Liver (tissue), 9 donors: ENCODE data around the gene IQCM. TPM values are rescaled to one million over a fixed set of nuclear protein-coding genes. Genes with fewer than 3 reads are reported as not detected.

Experiments used
- DNase-seq: peaks from one replicate; pipeline ENCODE4 v3.0.0-alpha.2; 2017; ENCODE audit warnings: low spot score
- H3K27ac ChIP-seq, 2 donors: one replicate each; pipeline ENCODE4 v1.7.0; 2013; ENCODE audit warnings: inconsistent platforms in 2 of 2, low read length in 2 of 2, control low read depth in 1 of 2, low read depth in 1 of 2, mild to moderate bottlenecking in 1 of 2
- H3K27me3 ChIP-seq, 4 donors: one replicate each; pipeline versions ENCODE4 v1.6.1 to v1.7.0; 2013; ENCODE audit warnings: low read length in 3 of 4, inconsistent platforms in 1 of 4, mild to moderate bottlenecking in 1 of 4, moderate library complexity in 1 of 4; ENCODE audit not compliant: control insufficient read depth in 4 of 4, insufficient read depth in 4 of 4
- H3K36me3 ChIP-seq, 4 donors: one replicate each; pipeline versions ENCODE4 v1.6.1 to v1.7.0; 2013; ENCODE audit warnings: low read length in 3 of 4, mild to moderate bottlenecking in 3 of 4, low read depth in 1 of 4, moderate library complexity in 1 of 4; ENCODE audit not compliant: control insufficient read depth in 4 of 4, insufficient read depth in 3 of 4
- H3K4me1 ChIP-seq, 4 donors: one replicate each; pipeline versions ENCODE4 v1.6.1 to v1.7.0; 2013; ENCODE audit warnings: low read length in 3 of 4, mild to moderate bottlenecking in 3 of 4, moderate library complexity in 1 of 4; ENCODE audit not compliant: control insufficient read depth in 4 of 4, insufficient read depth in 4 of 4
- H3K4me3 ChIP-seq, 3 donors: one replicate each; pipeline versions ENCODE4 v1.6.1 to v1.7.0; 2013; ENCODE audit warnings: low read length in 3 of 3, control low read depth in 1 of 3, low read depth in 1 of 3, mild to moderate bottlenecking in 1 of 3
- H3K9ac ChIP-seq, 2 donors: one replicate each; pipeline ENCODE4 v1.7.0; 2013; ENCODE audit warnings: low read length in 2 of 2, mild to moderate bottlenecking in 2 of 2, moderate library complexity in 2 of 2, control low read depth in 1 of 2, low read depth in 1 of 2
- H3K9me3 ChIP-seq, 4 donors: one replicate each; pipeline versions ENCODE4 v1.6.1 to v1.7.0; 2013; ENCODE audit warnings: low read length in 3 of 4; ENCODE audit not compliant: control insufficient read depth in 4 of 4
- EGR1 ChIP-seq, 2 donors: IDR thresholded peaks; 2 replicates each; pipeline ENCODE4 v1.6.1; 2016 to 2018; ENCODE audit warnings: antibody characterized with exemption in 2 of 2, low read depth in 2 of 2
- FOXA1 ChIP-seq: IDR thresholded peaks from 2 replicates; pipeline ENCODE4 v1.6.1; 2016; ENCODE audit warnings: antibody characterized with exemption
- FOXA2 ChIP-seq: IDR thresholded peaks from 2 replicates; pipeline ENCODE4 v1.6.1; 2016; ENCODE audit warnings: antibody characterized with exemption
- GABPA ChIP-seq, 2 donors: IDR thresholded peaks in 1 of 2; conservative IDR thresholded peaks in 1 of 2; 2 replicates each; pipeline ENCODE4 v1.6.1; 2016; ENCODE audit warnings: antibody characterized with exemption in 2 of 2, mild to moderate bottlenecking in 1 of 2, moderate library complexity in 1 of 2
- HNF4A ChIP-seq, 2 donors: conservative IDR thresholded peaks; 2 replicates each; pipeline ENCODE4 v1.6.1; 2016; ENCODE audit warnings: antibody characterized with exemption in 2 of 2, mild to moderate bottlenecking in 2 of 2
- HNF4G ChIP-seq: IDR thresholded peaks from 2 replicates; pipeline ENCODE4 v1.6.1; 2016; ENCODE audit warnings: antibody characterized with exemption
- JUND ChIP-seq, 2 donors: IDR thresholded peaks; 2 replicates each; pipeline ENCODE4 v1.6.1; 2016; ENCODE audit warnings: antibody characterized with exemption in 2 of 2
- NR2F2 ChIP-seq: IDR thresholded peaks from 2 replicates; pipeline ENCODE4 v1.6.1; 2016; ENCODE audit warnings: antibody characterized with exemption
- RAD21 ChIP-seq, 2 donors: IDR thresholded peaks; 2 replicates each; pipeline ENCODE4 v1.6.1; 2016; ENCODE audit warnings: antibody characterized with exemption in 2 of 2, mild to moderate bottlenecking in 2 of 2
- RXRA ChIP-seq, 2 donors: IDR thresholded peaks; 2 replicates each; pipeline ENCODE4 v1.6.1; 2017 to 2018; ENCODE audit warnings: antibody characterized with exemption in 2 of 2, mild to moderate bottlenecking in 1 of 2
- SP1 ChIP-seq: IDR thresholded peaks from 2 replicates; pipeline ENCODE4 v1.6.1; 2018; ENCODE audit warnings: antibody characterized with exemption, mild to moderate bottlenecking
- TAF1 ChIP-seq: conservative IDR thresholded peaks from 2 replicates; pipeline ENCODE4 v1.6.1; 2016; ENCODE audit warnings: antibody characterized with exemption, mild to moderate bottlenecking
- YY1 ChIP-seq: IDR thresholded peaks from 2 replicates; pipeline ENCODE4 v1.6.1; 2016; ENCODE audit warnings: antibody characterized with exemption, mild to moderate bottlenecking
- WGBS: extraction: QIAGEN DNeasy Blood & Tissue Kit; methylation state at CpG from one replicate; pipeline ENCODE4 v1.1.7; 2013; 5-methylcytosine and 5-hydroxymethylcytosine counted together
- polyA plus RNA-seq, 2 donors: library from polyadenylated mRNA; stranded (reverse) in 1 of 2; unstranded in 1 of 2; fragments of 200-250 nt in 1 of 2; fragments of >200 nt in 1 of 2; fragmentation: Nextera tagmentation in 1 of 2; extraction: Ambion mirVana in 1 of 2; gene quantifications; one replicate each; pipeline versions ENCODE4 v1.2.1 to v1.2.3, GENCODE V29; 2013 to 2015
- total RNA-seq, 2 donors: library from RNA; depleted of rRNA; stranded (reverse); fragments of >200 nt; gene quantifications; one replicate each; pipeline ENCODE4 v1.2.3, GENCODE V29; 2014
- TF ChIP-seq, protein P1 (sequence below): fragments of 150-350 bp; IDR thresholded peaks from 2 replicates; pipeline ENCODE4 v1.5.1; 2017; ENCODE audit warnings: improper control_type of control experiment, low read depth, low read length; ENCODE audit not compliant: missing input control
- TF ChIP-seq, protein P2 (sequence below): IDR thresholded peaks from 2 replicates; pipeline ENCODE4 v1.6.1; 2016; ENCODE audit warnings: antibody characterized with exemption
- TF ChIP-seq, protein P3 (sequence below): IDR thresholded peaks from 2 replicates; pipeline ENCODE4 v1.6.1; 2016; ENCODE audit warnings: antibody characterized with exemption
- TF ChIP-seq, protein P4 (sequence below): IDR thresholded peaks from 2 replicates; pipeline ENCODE4 v1.6.1; 2016; ENCODE audit warnings: antibody characterized with exemption
- TF ChIP-seq, protein P5 (sequence below): IDR thresholded peaks from 2 replicates; pipeline ENCODE4 v1.6.1; 2016; ENCODE audit warnings: antibody characterized with exemption, mild to moderate bottlenecking
- donor health status: healthy.
- donor health status: healthy.
- donor health status: healthy.
- donor health status: healthy.
- donor health status: healthy.

Gene IQCM
- total and polyA plus RNA-seq, 4 donors = 0.08 TPM; not detected in 3

DNA sequence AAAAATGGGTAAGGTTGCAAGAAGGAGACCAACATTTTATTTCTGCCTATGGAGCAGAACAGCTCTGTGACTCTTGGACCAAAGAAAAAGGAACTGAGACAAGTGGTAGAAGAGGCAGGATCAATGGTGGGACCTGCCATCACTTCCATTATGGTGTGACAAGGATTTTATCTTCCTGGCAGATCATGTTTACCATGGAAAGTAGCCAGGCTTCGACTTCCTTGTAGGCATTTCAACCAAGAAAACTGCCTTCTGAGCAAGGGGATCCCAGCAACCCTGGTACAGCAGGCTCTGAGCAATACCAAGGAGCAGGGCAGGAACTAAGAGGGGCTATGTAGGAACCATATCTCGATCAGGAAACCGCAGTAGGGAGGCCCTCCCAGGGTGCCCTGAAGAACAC is 317.4 kb downstream of the IQCM start (continued):
- TF ChIP-seq, protein P1, sequence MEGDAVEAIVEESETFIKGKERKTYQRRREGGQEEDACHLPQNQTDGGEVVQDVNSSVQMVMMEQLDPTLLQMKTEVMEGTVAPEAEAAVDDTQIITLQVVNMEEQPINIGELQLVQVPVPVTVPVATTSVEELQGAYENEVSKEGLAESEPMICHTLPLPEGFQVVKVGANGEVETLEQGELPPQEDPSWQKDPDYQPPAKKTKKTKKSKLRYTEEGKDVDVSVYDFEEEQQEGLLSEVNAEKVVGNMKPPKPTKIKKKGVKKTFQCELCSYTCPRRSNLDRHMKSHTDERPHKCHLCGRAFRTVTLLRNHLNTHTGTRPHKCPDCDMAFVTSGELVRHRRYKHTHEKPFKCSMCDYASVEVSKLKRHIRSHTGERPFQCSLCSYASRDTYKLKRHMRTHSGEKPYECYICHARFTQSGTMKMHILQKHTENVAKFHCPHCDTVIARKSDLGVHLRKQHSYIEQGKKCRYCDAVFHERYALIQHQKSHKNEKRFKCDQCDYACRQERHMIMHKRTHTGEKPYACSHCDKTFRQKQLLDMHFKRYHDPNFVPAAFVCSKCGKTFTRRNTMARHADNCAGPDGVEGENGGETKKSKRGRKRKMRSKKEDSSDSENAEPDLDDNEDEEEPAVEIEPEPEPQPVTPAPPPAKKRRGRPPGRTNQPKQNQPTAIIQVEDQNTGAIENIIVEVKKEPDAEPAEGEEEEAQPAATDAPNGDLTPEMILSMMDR = no peak
- TF ChIP-seq, protein P2, sequence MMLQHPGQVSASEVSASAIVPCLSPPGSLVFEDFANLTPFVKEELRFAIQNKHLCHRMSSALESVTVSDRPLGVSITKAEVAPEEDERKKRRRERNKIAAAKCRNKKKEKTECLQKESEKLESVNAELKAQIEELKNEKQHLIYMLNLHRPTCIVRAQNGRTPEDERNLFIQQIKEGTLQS = no peak
- TF ChIP-seq TAF1 = no peak
- TF ChIP-seq, protein P3, sequence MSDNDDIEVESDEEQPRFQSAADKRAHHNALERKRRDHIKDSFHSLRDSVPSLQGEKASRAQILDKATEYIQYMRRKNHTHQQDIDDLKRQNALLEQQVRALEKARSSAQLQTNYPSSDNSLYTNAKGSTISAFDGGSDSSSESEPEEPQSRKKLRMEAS = no peak

DNA sequence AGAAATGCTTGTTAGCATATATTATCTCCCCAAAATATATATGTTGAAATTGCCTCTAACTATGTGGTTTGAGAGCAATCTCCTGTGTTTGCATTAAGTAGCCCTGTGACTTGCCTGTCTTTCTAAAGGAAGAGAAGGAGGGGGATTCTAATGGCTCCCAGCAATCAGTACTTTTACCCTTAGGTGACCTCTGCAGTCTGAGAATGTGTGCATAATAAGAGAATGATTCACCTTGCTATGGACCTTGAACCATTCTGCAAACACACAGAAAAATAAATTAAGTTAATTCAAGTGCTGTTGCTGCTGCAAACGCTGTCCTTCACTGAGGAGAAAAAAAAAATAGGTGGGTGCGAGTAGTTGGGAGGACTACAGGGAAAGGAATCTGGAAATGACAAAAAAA is 322.2 kb downstream of the IQCM start:
- H3K27me3 ChIP-seq = no peaks in the 10 kb centered on the region
- H3K9ac ChIP-seq = no peak overlapping the region
- no peaks in the 10 kb centered on the region for H3K36me3 ChIP-seq
- peaks cover 4 to 16% (median 14%) of the 10 kb centered on the region in 4 donors for H3K4me1 ChIP-seq
- H3K4me3 ChIP-seq = no peak overlapping the region
- DNase-seq = no peak
- H3K9me3 ChIP-seq = no peaks in the 10 kb centered on the region
- 36% methylated on average over 2 of the region's 2 CpGs for WGBS
- TF ChIP-seq, protein P4, sequence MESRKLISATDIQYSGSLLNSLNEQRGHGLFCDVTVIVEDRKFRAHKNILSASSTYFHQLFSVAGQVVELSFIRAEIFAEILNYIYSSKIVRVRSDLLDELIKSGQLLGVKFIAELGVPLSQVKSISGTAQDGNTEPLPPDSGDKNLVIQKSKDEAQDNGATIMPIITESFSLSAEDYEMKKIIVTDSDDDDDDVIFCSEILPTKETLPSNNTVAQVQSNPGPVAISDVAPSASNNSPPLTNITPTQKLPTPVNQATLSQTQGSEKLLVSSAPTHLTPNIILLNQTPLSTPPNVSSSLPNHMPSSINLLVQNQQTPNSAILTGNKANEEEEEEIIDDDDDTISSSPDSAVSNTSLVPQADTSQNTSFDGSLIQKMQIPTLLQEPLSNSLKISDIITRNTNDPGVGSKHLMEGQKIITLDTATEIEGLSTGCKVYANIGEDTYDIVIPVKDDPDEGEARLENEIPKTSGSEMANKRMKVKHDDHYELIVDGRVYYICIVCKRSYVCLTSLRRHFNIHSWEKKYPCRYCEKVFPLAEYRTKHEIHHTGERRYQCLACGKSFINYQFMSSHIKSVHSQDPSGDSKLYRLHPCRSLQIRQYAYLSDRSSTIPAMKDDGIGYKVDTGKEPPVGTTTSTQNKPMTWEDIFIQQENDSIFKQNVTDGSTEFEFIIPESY = peak; percentile 19
- no peak for TF ChIP-seq EGR1 (IDR thresholded peaks at IDR 0.05; ENCODE audit: low read depth in 2 of 2)
- peak; percentile 27 to 38 for TF ChIP-seq RAD21 (IDR thresholded peaks at IDR 0.05)
- TF ChIP-seq YY1 = peak; percentile 63
- TF ChIP-seq, protein P5, sequence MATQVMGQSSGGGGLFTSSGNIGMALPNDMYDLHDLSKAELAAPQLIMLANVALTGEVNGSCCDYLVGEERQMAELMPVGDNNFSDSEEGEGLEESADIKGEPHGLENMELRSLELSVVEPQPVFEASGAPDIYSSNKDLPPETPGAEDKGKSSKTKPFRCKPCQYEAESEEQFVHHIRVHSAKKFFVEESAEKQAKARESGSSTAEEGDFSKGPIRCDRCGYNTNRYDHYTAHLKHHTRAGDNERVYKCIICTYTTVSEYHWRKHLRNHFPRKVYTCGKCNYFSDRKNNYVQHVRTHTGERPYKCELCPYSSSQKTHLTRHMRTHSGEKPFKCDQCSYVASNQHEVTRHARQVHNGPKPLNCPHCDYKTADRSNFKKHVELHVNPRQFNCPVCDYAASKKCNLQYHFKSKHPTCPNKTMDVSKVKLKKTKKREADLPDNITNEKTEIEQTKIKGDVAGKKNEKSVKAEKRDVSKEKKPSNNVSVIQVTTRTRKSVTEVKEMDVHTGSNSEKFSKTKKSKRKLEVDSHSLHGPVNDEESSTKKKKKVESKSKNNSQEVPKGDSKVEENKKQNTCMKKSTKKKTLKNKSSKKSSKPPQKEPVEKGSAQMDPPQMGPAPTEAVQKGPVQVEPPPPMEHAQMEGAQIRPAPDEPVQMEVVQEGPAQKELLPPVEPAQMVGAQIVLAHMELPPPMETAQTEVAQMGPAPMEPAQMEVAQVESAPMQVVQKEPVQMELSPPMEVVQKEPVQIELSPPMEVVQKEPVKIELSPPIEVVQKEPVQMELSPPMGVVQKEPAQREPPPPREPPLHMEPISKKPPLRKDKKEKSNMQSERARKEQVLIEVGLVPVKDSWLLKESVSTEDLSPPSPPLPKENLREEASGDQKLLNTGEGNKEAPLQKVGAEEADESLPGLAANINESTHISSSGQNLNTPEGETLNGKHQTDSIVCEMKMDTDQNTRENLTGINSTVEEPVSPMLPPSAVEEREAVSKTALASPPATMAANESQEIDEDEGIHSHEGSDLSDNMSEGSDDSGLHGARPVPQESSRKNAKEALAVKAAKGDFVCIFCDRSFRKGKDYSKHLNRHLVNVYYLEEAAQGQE = peak; percentile 53
- TF ChIP-seq, protein P2 = peak; percentile 74
- TF ChIP-seq HNF4G = peak; percentile 89
- TF ChIP-seq, protein P1 = no peak
- TF ChIP-seq RXRA (IDR thresholded peaks at IDR 0.05) = peak; percentile 83 to 92
- TF ChIP-seq SP1 = peak; percentile 91
- TF ChIP-seq HNF4A (conservative IDR thresholded peaks at IDR 0.05) = peak; percentile 90 to 92
- no peak for TF ChIP-seq GABPA (IDR thresholded peaks at IDR 0.05 in 1 of 2, conservative IDR thresholded peaks at IDR 0.05 in 1 of 2)
- TF ChIP-seq FOXA1 = no peak
- TF ChIP-seq, protein P3 = peak; percentile 13
- TF ChIP-seq JUND (IDR thresholded peaks at IDR 0.05) = peak; percentile 93 to 96
- TF ChIP-seq NR2F2 = peak; percentile 17
- TF ChIP-seq TAF1 = no peak
- TF ChIP-seq FOXA2 = no peak
- H3K27ac ChIP-seq = no peak overlapping the region
